GM21390 (cell line): ENCODE data around the gene CHST11.

ENCODE experiments used
- ATAC-seq: cut with Tn5 transposase; IDR thresholded peaks from one replicate; pipeline ENCODE4 v1.9.1; 2021; ENCODE audit not compliant: unreplicated experiment

Gene CHST11

GRCh38 chr12:104427547-104427938 is 29.2 kb upstream of the CHST11 start:
- ATAC-seq = no peak

- ATAC-seq = no peak
Measured at GRCh38 chr12:104433061-104433460, 23.7 kb upstream of the CHST11 start.

- no peak for ATAC-seq
Measured at GRCh38 chr12:104434129-104434528, 22.6 kb upstream of the CHST11 start.

GRCh38 chr12:104435175-104435574 is 21.6 kb upstream of the CHST11 start:
- ATAC-seq = no peak

DNA sequence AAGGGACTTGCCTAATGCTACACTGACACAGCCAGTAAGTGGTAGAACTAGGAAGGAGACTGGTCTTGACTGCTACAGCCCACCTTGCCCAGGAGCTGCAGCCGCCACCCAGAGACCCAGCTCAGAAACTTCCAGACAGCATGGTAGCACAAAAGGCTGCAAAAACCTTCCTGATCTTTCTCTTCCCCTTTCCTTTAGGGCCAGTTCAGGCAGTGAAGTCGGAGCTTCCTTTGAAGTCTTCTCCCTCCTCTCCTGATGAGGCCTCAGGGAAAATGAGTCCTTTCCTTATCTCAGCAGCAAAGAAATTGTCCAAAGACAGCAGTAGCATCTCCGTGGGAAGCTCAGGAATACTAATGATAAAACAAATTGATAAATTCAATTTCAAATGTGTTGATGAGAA is 21.0 kb upstream of the CHST11 start:
- no peak for ATAC-seq

DNA sequence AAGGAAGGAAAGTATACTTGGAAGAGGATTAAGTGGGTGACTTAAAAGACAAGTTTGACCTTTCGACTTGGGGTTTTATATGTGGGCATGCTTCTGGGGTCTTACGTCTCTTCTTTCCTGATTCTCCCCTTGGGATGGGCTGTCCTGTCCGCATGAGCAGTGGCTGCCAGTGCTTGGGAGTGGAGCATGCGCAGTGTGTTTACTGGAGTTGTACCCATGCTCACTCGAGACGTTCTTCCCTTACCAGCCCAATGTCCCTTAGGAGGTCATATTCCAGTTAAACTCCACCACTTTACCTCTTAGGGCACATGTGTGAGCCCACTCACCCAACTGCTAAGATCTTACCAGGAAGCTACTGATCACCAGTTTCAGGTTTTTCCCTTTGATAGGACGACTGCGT is 20.0 kb upstream of the CHST11 start:
- ATAC-seq = no peak

DNA sequence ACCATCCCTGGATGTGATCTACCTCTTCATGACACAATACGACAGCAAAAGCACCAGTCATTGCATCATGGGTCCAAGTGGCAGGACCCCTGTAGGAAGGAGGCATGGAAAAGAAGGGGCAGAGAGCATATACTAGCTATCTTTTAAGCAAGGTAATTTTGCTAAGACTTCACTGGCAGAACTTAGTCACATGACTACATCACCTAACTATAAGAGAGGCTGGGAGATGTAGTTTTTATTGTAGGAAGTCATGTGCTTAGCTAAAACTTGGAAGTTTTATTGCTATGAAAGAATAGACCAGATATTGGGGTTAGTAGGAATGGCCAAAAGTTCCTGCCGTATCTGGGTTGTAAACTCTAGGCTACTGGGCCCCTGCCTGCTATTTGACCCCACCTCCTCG is 18.6 kb upstream of the CHST11 start:
- ATAC-seq = no peak

DNA sequence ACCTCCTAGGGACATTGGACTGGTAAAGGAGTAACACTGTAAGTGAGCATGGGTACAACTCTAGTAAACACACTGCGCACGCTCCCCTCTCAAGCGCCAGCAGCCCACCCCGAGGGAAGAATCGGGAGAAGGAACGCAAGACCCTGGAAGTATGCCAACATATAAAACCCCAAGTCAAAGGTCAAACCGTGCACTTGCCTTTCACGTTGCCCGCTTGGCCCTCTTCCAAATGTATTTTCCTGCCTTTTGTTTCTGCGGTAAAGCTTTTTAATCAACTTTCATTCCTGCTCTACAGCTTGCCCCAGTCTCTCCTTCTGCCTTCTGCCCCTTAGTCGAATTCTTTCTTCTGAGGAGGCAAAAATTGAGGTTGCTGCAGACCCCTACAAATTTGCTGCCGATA is 17.6 kb upstream of the CHST11 start:
- no peak for ATAC-seq

DNA sequence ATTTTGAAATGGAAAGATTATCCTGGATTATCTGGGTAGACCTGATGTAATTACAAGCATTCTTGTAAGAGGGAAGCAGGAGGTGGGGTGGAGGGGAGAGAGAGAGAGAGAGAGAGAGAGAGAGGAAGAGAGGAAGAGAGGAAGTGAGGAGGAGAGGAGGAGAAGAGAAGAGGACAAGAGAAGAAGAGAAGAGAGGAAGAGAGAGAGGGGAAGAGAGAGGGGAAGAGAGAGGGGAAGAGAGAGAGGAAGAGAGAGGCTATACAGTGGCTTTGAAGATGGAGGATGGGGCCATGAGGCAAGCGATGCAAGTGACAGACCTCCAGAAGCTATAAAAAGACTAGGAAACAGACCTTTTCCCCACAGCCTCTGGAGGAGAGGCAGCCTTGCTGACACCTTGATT is 13.7 kb upstream of the CHST11 start:
- ATAC-seq = no peak

- ATAC-seq = no peak
Measured at GRCh38 chr12:104446646-104447421, 9.9 kb upstream of the CHST11 start.

GRCh38 chr12:104448031-104448430 is 8.7 kb upstream of the CHST11 start:
- ATAC-seq = no peak

DNA sequence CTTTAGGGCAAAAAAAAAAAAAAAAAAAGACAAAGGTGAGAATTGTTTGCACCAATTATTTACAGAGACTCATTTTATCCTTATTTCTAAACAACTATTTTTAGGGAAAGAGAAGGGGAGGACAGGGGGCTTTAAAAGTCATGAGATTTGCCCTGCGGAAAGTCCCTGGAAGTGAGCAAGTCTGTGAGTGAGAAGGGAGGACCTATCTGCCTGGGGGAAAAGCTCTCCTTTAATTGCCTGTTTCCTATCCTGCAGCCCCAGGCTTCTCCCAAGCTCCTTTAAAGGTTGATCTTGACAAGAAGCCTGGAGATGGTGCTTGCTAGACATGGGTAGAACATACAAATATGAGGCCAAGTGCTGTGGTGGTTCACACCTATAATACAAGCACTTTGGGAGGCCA is 8.3 kb upstream of the CHST11 start:
- ATAC-seq = no peak

GRCh38 chr12:104450700-104451099 is 6.0 kb upstream of the CHST11 start:
- ATAC-seq = no peak

DNA sequence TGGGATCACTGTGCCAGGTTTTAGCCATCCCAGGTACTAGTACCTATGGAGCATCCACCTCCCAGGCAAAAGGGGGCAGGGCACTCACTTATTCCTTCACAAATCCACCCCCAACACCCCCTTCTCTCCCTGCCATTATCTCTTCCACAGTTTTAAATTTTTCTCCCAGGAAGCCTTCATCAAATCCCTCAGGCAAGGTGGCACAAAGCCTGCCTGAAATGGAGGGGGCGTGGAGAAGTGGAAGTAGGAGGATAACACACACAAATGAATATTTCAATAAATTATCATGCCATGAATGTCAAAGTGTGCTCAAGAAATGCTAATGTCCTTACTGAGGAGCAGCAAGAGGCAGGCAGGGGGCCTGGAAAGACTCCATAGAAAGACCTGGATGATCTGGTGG is 4.7 kb upstream of the CHST11 start:
- ATAC-seq = no peak

- no peak for ATAC-seq
Measured at GRCh38 chr12:104453133-104453532, 3.6 kb upstream of the CHST11 start.

DNA sequence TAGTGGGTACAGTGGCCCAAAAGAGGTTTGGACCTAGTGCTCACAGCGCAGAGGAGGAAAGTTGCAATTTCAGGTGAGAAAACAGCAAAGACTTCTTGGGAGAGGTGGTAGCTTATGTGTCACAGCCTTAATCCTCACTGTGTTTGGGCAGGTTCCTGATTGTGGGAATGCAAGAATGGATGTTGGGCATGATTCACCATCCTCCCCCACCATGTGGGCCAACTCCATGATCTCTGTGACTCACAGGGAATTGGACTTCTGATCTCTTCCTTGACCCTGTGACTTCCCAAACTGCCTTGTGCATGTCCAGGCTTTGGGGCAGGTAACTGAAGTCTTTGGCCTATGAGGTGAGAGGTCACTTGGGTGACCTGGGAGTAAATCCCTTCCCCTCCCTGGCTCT is 1.8 kb upstream of the CHST11 start:
- ATAC-seq = no peak

GRCh38 chr12:104455578-104456416 is 951 bp upstream of the CHST11 start:
- no peak for ATAC-seq

DNA sequence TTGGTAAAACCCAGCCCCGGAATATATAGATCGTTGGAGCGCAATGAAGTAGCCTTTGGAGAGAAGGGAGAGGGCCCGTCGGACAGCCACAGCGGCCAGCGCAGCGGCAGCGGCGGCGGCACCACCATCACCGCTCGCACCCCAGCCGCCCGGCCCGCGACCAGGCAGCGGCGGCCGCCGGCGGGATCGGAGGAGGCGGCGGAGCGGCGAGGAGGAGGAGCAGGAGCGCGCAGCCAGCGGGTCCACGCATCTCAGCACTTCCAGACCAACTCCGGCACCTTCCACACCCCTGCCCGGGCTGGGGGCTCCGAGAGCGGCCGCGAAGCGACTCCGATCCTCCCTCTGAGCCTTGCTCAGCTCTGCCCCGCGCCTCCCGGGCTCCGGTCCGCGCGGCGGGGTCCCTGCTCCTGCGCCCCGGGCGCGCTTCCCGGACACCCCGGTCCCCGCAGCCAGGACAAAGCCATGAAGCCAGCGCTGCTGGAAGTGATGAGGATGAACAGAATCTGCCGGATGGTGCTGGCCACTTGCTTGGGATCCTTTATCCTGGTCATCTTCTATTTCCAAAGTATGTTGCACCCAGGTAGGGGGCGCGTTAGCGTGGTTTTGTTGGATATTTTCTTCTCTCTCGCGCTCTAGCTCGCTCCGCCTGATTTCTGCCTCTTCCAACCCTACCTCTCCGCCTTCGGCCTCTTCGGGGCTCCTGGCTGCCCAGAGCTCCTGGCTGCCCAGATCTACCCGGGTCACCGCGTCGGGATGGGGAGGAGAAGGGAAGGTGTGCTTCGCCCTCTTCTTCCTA is 400 bp downstream of the CHST11 start:
- ATAC-seq = peak; percentile 31

- ATAC-seq = no peak
Measured at GRCh38 chr12:104457746-104458693, 1.3 kb downstream of the CHST11 start.

GRCh38 chr12:104458694-104459367 is 2.1 kb downstream of the CHST11 start:
- ATAC-seq = no peak
